Activated CD4-positive, CD25-positive, alpha-beta regulatory T cell treated with anti-CD3 and anti-CD28 coated beads, Interleukin-2, amount 50 U/mL, for 72 hours (primary cell): ENCODE results near the gene ANKRD13C.
"Not testable (repeated sequence)": the region's sequence is repeated elsewhere in the genome, so short reads cannot be mapped to it uniquely, and the experiment has no call there.

Source experiments
- DNase-seq: peaks from one replicate; pipeline ENCODE4 v3.0.0; 2021

Gene ANKRD13C

GRCh38 chr1:70355920-70356319 lies 1.4 kb upstream of the ANKRD13C start:
- no peak for DNase-seq

- DNase-seq = no peak
These were observed 537 bp upstream of the ANKRD13C start for GRCh38 chr1:70355111-70355407.

GRCh38 chr1:70353601-70354331 lies 756 bp downstream of the ANKRD13C start:
- DNase-seq = peak; percentile 57

GRCh38 chr1:70353044-70353443 lies 1.5 kb downstream of the ANKRD13C start:
- no peak for DNase-seq

- DNase-seq = not testable (repeated sequence)
These were observed 4.7 kb downstream of the ANKRD13C start for GRCh38 chr1:70349799-70350198.

- DNase-seq = no peak
These were observed 5.9 kb downstream of the ANKRD13C start for GRCh38 chr1:70348399-70349165.

GRCh38 chr1:70339644-70340043 lies 14.9 kb downstream of the ANKRD13C start:
- not testable (repeated sequence) for DNase-seq

- no peak for DNase-seq
These were observed 18.5 kb downstream of the ANKRD13C start for GRCh38 chr1:70336050-70336449.

- no peak for DNase-seq
These were observed 20.1 kb downstream of the ANKRD13C start for GRCh38 chr1:70334436-70334835.

GRCh38 chr1:70333245-70333644 lies 21.3 kb downstream of the ANKRD13C start:
- no peak for DNase-seq

GRCh38 chr1:70331962-70332361 lies 22.6 kb downstream of the ANKRD13C start:
- DNase-seq = no peak

GRCh38 chr1:70327306-70328076 lies 27.0 kb downstream of the ANKRD13C start:
- no peak for DNase-seq

GRCh38 chr1:70324683-70325082 lies 29.8 kb downstream of the ANKRD13C start:
- DNase-seq = no peak

- no peak for DNase-seq
These were observed 34.8 kb downstream of the ANKRD13C start for GRCh38 chr1:70319750-70320149.

GRCh38 chr1:70318191-70318590 lies 36.3 kb downstream of the ANKRD13C start:
- no peak for DNase-seq

GRCh38 chr1:70317087-70317486 lies 37.4 kb downstream of the ANKRD13C start:
- no peak for DNase-seq

GRCh38 chr1:70315782-70316181 lies 38.7 kb downstream of the ANKRD13C start:
- no peak for DNase-seq

GRCh38 chr1:70314706-70315304 lies 39.7 kb downstream of the ANKRD13C start:
- DNase-seq = no peak

GRCh38 chr1:70311369-70311768 lies 43.2 kb downstream of the ANKRD13C start:
- DNase-seq = no peak

- no peak for DNase-seq
These were observed 55.0 kb downstream of the ANKRD13C start for GRCh38 chr1:70299472-70299871.

- no peak for DNase-seq
These were observed 58.8 kb downstream of the ANKRD13C start for GRCh38 chr1:70295749-70296148.

- DNase-seq = no peak
These were observed 61.2 kb downstream of the ANKRD13C start for GRCh38 chr1:70293186-70293843.

- no peak for DNase-seq
These were observed 64.3 kb downstream of the ANKRD13C start for GRCh38 chr1:70290218-70290617.
